OCI-LY7 (cell line): ENCODE measurements around the gene LRBA.

ENCODE experiments used
- CTCF ChIP-seq: fragments of 200-600 bp; sonication (generic); conservative IDR thresholded peaks from 2 replicates; pipeline ENCODE4 v1.5.1; 2014; ENCODE audit warnings: mild to moderate bottlenecking, antibody characterized with exemption, low read length, moderate library complexity, mixed read lengths
- EZH2phosphoT487 ChIP-seq: fragments of 200-600 bp; sonication (generic); IDR thresholded peaks from 2 replicates; pipeline ENCODE4 v1.6.1; 2018; ENCODE audit warnings: low read depth, borderline replicate concordance, mild to moderate bottlenecking, mixed run types, antibody characterized with exemption, low read length, moderate library complexity, mixed read lengths

DNA sequence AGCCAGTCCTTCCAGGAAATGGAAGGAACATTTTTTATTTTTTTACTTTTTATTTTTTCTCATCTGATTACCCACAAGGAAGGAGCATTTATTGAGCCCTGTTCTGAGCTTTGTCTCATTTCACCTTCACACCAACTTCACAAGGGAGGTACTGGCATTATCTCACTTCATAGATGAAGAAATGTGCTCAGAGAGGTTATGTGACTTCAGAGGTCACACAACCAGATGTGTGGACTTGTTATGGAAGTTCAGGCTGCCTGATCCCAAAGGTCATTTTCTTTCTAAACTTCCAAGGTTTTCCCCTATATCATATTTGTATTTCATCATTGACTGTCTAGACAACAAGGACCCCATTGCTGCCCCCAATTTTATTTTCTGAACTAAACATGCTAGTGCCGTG is 776.5 kb downstream of the LRBA start:
- TF ChIP-seq CTCF (no peak), EZH2phosphoT487 (no peak)
